ENCODE results near the gene OAF. TPM values are rescaled to one million over a fixed set of nuclear protein-coding genes. Genes with fewer than 3 reads are reported as not detected.

The OAF gene
- total RNA-seq, 1 experiment from 2014 or later, result 32.3 TPM

DNA sequence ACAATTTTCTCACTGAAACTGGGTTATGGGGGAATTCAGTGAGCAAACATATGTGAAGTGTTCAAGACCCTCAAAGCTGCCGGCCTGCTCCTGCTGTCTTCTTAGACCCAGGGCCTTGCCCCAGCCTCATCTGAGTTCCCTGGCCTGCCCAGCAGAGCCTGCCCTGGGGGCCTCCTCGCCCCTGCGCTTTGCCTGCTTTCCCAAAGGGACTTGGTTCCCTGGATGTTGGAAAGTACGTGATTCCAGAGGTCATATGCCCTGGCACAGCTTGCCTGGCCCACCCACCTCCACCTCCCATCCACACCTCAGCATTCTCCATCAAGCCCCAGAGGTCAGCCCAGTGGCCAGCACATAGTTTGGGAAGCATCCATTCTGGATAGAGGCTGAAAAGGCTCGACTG lies 15.4 kb downstream of the OAF start:
- no peaks in the 10 kb centered on the region for H3K9me3 ChIP-seq (ENCODE audit: control insufficient read depth in 1 of 2, insufficient read depth in 1 of 2, low read depth in 1 of 2, low read length in 2 of 2)
- RAD21 ChIA-PET (ENCODE audit: low non-redundant PET in 1 of 2, low total read pairs in 2 of 2, uncharacterized antibody in 2 of 2, unreplicated experiment in 2 of 2), result no interaction called here
- BruUV-seq (replicated peaks), result no TSS peak
- ATAC-seq, result no peak
- H4K20me1 ChIP-seq (ENCODE audit: insufficient read depth), result no peaks in the 10 kb centered on the region
- TF ChIP-seq SIN3A (IDR thresholded peaks at IDR 0.05; ENCODE audit: low read depth) (no peak), EGR1 (IDR thresholded peaks at IDR 0.05; ENCODE audit: low read depth) (no peak), EZH2 (IDR thresholded peaks at IDR 0.05) (no peak), POLR2AphosphoS5 (IDR thresholded peaks at IDR 0.05; ENCODE audit: low read depth, low read length) (no peak)
- H3K27me3 ChIP-seq (ENCODE audit: insufficient read depth, low read length), result no peaks in the 10 kb centered on the region
- 0 out of 4 replicates have a peak, but pooled peaks cover 0 to under 1% of the 10 kb centered on the region in 2 experiments for H3K4me1 ChIP-seq (ENCODE audit: control insufficient read depth in 1 of 2, insufficient read depth in 2 of 2, low read length in 2 of 2)
- no peak overlapping the region for H3K9ac ChIP-seq (ENCODE audit: low read length)
- no peak overlapping the region for H2AFZ ChIP-seq (ENCODE audit: low read depth, low read length, poor library complexity, severe bottlenecking)
- H3K4me2 ChIP-seq (ENCODE audit: low read length), result no peak overlapping the region
- intact Hi-C loops (cut with micrococcal nuclease), result no loop called here
- no peak overlapping the region for H3K4me3 ChIP-seq (replicated peaks in 1 of 2; ENCODE audit: low read depth in 1 of 2, low read length in 2 of 2)
- H3K36me3 ChIP-seq (ENCODE audit: control insufficient read depth in 1 of 2, insufficient read depth in 2 of 2, low read length in 2 of 2), result no peaks in the 10 kb centered on the region
- DNase-seq (ENCODE audit: low read depth, low spot score), result no peak
- no peaks in the 10 kb centered on the region for H3K79me2 ChIP-seq (ENCODE audit: insufficient read depth, low read length)
- POLR2A ChIA-PET, result no interaction called here
- CTCF ChIA-PET, result interaction anchor here (1.1 kb wide), 2 partner anchors 13 to 77 kb away, joined by 3 to 4 read pairs; no protein-coding TSS in a partner anchor
- H3K9me2 ChIP-seq (ENCODE audit: insufficient read depth), result no peaks in the 10 kb centered on the region
- H3K27ac ChIP-seq (ENCODE audit: low read depth, low read length), result no peak overlapping the region

DNA sequence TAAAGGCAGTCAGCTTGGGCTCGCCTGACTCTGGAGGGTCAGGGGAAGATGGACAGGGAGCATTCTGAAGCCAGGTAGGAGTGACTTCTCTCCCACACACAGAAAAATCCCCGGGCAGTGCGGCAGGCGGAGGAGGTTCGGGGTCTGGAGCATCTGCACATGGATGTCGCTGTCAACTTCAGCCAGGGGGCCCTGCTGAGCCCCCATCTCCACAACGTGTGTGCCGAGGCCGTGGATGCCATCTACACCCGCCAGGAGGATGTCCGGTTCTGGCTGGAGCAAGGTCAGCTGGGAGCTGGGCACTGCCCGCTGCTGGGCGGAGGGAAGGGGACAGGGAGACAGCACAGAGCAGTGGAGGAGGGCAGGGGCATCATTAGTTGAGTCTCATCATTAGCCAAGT lies 15.9 kb downstream of the OAF start:
- H3K27me3 ChIP-seq (ENCODE audit: insufficient read depth, low read length), result no peaks in the 10 kb centered on the region
- ChIA-PET CTCF (interaction anchor here (0.9 kb wide), 1 partner anchor 76 kb away, joined by 3 read pairs; no protein-coding TSS in a partner anchor), RAD21 (ENCODE audit: low non-redundant PET in 1 of 2, low total read pairs in 2 of 2, uncharacterized antibody in 2 of 2, unreplicated experiment in 2 of 2) (no interaction called here), POLR2A (no interaction called here)
- no peaks in the 10 kb centered on the region for H3K9me2 ChIP-seq (ENCODE audit: insufficient read depth)
- no peak overlapping the region for H3K4me2 ChIP-seq (ENCODE audit: low read length)
- H3K79me2 ChIP-seq (ENCODE audit: insufficient read depth, low read length), result no peaks in the 10 kb centered on the region
- no peaks in the 10 kb centered on the region for H4K20me1 ChIP-seq (ENCODE audit: insufficient read depth)
- intact Hi-C loops (cut with micrococcal nuclease), result no loop called here
- DNase-seq (ENCODE audit: low read depth, low spot score) (no peak), ATAC-seq (no peak)
- H2AFZ ChIP-seq (ENCODE audit: low read depth, low read length, poor library complexity, severe bottlenecking), result no peak overlapping the region
- TF ChIP-seq, protein P1, sequence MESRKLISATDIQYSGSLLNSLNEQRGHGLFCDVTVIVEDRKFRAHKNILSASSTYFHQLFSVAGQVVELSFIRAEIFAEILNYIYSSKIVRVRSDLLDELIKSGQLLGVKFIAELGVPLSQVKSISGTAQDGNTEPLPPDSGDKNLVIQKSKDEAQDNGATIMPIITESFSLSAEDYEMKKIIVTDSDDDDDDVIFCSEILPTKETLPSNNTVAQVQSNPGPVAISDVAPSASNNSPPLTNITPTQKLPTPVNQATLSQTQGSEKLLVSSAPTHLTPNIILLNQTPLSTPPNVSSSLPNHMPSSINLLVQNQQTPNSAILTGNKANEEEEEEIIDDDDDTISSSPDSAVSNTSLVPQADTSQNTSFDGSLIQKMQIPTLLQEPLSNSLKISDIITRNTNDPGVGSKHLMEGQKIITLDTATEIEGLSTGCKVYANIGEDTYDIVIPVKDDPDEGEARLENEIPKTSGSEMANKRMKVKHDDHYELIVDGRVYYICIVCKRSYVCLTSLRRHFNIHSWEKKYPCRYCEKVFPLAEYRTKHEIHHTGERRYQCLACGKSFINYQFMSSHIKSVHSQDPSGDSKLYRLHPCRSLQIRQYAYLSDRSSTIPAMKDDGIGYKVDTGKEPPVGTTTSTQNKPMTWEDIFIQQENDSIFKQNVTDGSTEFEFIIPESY (IDR thresholded peaks at IDR 0.05; ENCODE audit: extremely low read depth, insufficient replicate concordance, low read length), result no peak
- TF ChIP-seq YY1 (IDR thresholded peaks at IDR 0.05; ENCODE audit: extremely low read depth, insufficient replicate concordance, low read depth, low read length), result no peak
- TF ChIP-seq RAD21 (IDR thresholded peaks at IDR 0.05; ENCODE audit: low read depth), result no peak
- no peak for TF ChIP-seq CBX3 (IDR thresholded peaks at IDR 0.05; ENCODE audit: low read depth)
- TF ChIP-seq, protein P2, sequence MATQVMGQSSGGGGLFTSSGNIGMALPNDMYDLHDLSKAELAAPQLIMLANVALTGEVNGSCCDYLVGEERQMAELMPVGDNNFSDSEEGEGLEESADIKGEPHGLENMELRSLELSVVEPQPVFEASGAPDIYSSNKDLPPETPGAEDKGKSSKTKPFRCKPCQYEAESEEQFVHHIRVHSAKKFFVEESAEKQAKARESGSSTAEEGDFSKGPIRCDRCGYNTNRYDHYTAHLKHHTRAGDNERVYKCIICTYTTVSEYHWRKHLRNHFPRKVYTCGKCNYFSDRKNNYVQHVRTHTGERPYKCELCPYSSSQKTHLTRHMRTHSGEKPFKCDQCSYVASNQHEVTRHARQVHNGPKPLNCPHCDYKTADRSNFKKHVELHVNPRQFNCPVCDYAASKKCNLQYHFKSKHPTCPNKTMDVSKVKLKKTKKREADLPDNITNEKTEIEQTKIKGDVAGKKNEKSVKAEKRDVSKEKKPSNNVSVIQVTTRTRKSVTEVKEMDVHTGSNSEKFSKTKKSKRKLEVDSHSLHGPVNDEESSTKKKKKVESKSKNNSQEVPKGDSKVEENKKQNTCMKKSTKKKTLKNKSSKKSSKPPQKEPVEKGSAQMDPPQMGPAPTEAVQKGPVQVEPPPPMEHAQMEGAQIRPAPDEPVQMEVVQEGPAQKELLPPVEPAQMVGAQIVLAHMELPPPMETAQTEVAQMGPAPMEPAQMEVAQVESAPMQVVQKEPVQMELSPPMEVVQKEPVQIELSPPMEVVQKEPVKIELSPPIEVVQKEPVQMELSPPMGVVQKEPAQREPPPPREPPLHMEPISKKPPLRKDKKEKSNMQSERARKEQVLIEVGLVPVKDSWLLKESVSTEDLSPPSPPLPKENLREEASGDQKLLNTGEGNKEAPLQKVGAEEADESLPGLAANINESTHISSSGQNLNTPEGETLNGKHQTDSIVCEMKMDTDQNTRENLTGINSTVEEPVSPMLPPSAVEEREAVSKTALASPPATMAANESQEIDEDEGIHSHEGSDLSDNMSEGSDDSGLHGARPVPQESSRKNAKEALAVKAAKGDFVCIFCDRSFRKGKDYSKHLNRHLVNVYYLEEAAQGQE (IDR thresholded peaks at IDR 0.05; ENCODE audit: low read depth), result no peak
- TF ChIP-seq EZH2phosphoT487 (IDR thresholded peaks at IDR 0.05; ENCODE audit: borderline replicate concordance), result no peak
- no peak for TF ChIP-seq ZNF274 (IDR thresholded peaks at IDR 0.05; ENCODE audit: low read depth, low read length)
- TF ChIP-seq, protein P3, sequence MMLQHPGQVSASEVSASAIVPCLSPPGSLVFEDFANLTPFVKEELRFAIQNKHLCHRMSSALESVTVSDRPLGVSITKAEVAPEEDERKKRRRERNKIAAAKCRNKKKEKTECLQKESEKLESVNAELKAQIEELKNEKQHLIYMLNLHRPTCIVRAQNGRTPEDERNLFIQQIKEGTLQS (IDR thresholded peaks at IDR 0.05), result no peak
- no peak for TF ChIP-seq EZH2 (IDR thresholded peaks at IDR 0.05)
- no peak overlapping the region for H3K9ac ChIP-seq (ENCODE audit: low read length)
- H3K4me1 ChIP-seq (ENCODE audit: control insufficient read depth in 1 of 2, insufficient read depth in 2 of 2, low read length in 2 of 2), result no peaks in the 10 kb centered on the region
- no peaks in the 10 kb centered on the region for H3K9me3 ChIP-seq (ENCODE audit: control insufficient read depth in 1 of 2, insufficient read depth in 1 of 2, low read depth in 1 of 2, low read length in 2 of 2)
- H3K36me3 ChIP-seq (ENCODE audit: control insufficient read depth in 1 of 2, insufficient read depth in 2 of 2, low read length in 2 of 2), result no peaks in the 10 kb centered on the region
- no peak overlapping the region for H3K27ac ChIP-seq (ENCODE audit: low read depth, low read length)
- no peak overlapping the region for H3K4me3 ChIP-seq (replicated peaks in 1 of 2; ENCODE audit: low read depth in 1 of 2, low read length in 2 of 2)
- no TSS peak for BruUV-seq (replicated peaks)

All from HCT116 (cell line).